ENCODE measurements around the gene CXCL14. TPM values are rescaled to one million over a fixed set of nuclear protein-coding genes. Genes with fewer than 3 reads are reported as not detected.

The CXCL14 gene
- polyA plus RNA-seq, 3 donors: 0.07 to 0.12 TPM; not detected in 1

- Mint-ChIP-seq H3K27ac (no peak overlapping the region), H3K4me1 (peaks cover 8% of the 10 kb centered on the region), H3K4me3 (peak overlapping the region in 1 of 2 donors; percentile 60), H3K9me3 (peaks cover 0 to 2% (median 2%) of the 10 kb centered on the region in 7 donors), H3K36me3 (no peaks in the 10 kb centered on the region), H3K27me3 (ENCODE audit: low read depth in 3 of 3) (peaks cover 36 to 60% (median 42%) of the 10 kb centered on the region in 3 donors)
- peak; percentile 67 to 83 (median 82) for DNase-seq
- no peaks in the 10 kb centered on the region for H3K79me2 ChIP-seq (ENCODE audit: insufficient read depth, low read length)
- intact Hi-C loops (cut with micrococcal nuclease): no loop called here
- peaks cover 0 to 4% of the 10 kb centered on the region in 2 donors for H3K9me3 ChIP-seq (replicated peaks in 1 of 2; ENCODE audit: control insufficient read depth in 1 of 2, insufficient read depth in 1 of 2, low read length in 2 of 2)
- H2AFZ ChIP-seq (ENCODE audit: insufficient read depth, low read depth, low read length, poor library complexity, severe bottlenecking): peak overlapping the region; percentile 41
- WGBS (ENCODE audit: insufficient coverage): 15% methylated on average over 13 of the region's 14 CpGs
- peaks cover 13 to 39% of the 10 kb centered on the region in 2 donors for H3K27me3 ChIP-seq (ENCODE audit: control insufficient read depth in 2 of 2, insufficient read depth in 2 of 2, low read length in 2 of 2)
- H3K4me1 ChIP-seq (ENCODE audit: control insufficient read depth in 1 of 2, insufficient read depth in 2 of 2, low read length in 2 of 2): no peaks in the 10 kb centered on the region
- no peaks in the 10 kb centered on the region for H4K20me1 ChIP-seq (ENCODE audit: insufficient read depth, low read length)
- no peak overlapping the region for H3K4me3 ChIP-seq (replicated peaks in 1 of 3; ENCODE audit: low read depth in 2 of 3, low read length in 3 of 3)
- TF ChIP-seq CTCF (IDR thresholded peaks at IDR 0.05): peak; percentile 89
- no peak overlapping the region for H3K4me2 ChIP-seq (replicated peaks; ENCODE audit: extremely low read depth, low read length, poor library complexity, severe bottlenecking)
- H3K9ac ChIP-seq (ENCODE audit: insufficient read depth, low read length, poor library complexity, severe bottlenecking): no peak overlapping the region
- no peak overlapping the region for H3K27ac ChIP-seq (ENCODE audit: low read depth in 1 of 2, low read length in 2 of 2)
- H3K36me3 ChIP-seq (replicated peaks in 1 of 2; ENCODE audit: control insufficient read depth in 1 of 2, insufficient read depth in 2 of 2, low read length in 2 of 2): no peaks in the 10 kb centered on the region
Measured at GRCh38 chr5:135560858-135561257, 17.9 kb downstream of the CXCL14 start.

GRCh38 chr5:135559354-135559753 is 19.4 kb downstream of the CXCL14 start:
- H3K4me1 Mint-ChIP-seq: peaks cover 8% of the 10 kb centered on the region
- H3K27me3 Mint-ChIP-seq (ENCODE audit: low read depth in 3 of 3): peaks cover 29 to 63% (median 55%) of the 10 kb centered on the region in 3 donors
- H3K4me1 ChIP-seq (ENCODE audit: control insufficient read depth in 1 of 2, insufficient read depth in 2 of 2, low read length in 2 of 2): no peaks in the 10 kb centered on the region
- peak in 1 of 3 donors; percentile 27 for DNase-seq
- H4K20me1 ChIP-seq (ENCODE audit: insufficient read depth, low read length): no peaks in the 10 kb centered on the region
- H3K4me2 ChIP-seq (replicated peaks; ENCODE audit: extremely low read depth, low read length, poor library complexity, severe bottlenecking): no peak overlapping the region
- no peak overlapping the region for H3K4me3 ChIP-seq (replicated peaks in 1 of 3; ENCODE audit: low read depth in 2 of 3, low read length in 3 of 3)
- peak overlapping the region in 1 of 2 donors; percentile 72 for H3K4me3 Mint-ChIP-seq
- peaks cover 0 to 2% (median 2%) of the 10 kb centered on the region in 7 donors for H3K9me3 Mint-ChIP-seq
- H3K27ac Mint-ChIP-seq: peak overlapping the region in 1 of 7 donors; percentile 35
- no peak overlapping the region for H2AFZ ChIP-seq (ENCODE audit: insufficient read depth, low read depth, low read length, poor library complexity, severe bottlenecking)
- intact Hi-C loops (cut with micrococcal nuclease): no loop called here
- no peaks in the 10 kb centered on the region for H3K36me3 Mint-ChIP-seq
- H3K9me3 ChIP-seq (replicated peaks in 1 of 2; ENCODE audit: control insufficient read depth in 1 of 2, insufficient read depth in 1 of 2, low read length in 2 of 2): peaks cover 0 to 4% of the 10 kb centered on the region in 2 donors
- H3K9ac ChIP-seq (ENCODE audit: insufficient read depth, low read length, poor library complexity, severe bottlenecking): no peak overlapping the region
- H3K27me3 ChIP-seq (ENCODE audit: control insufficient read depth in 2 of 2, insufficient read depth in 2 of 2, low read length in 2 of 2): peaks cover 17 to 36% of the 10 kb centered on the region in 2 donors
- TF ChIP-seq CTCF (IDR thresholded peaks at IDR 0.05): no peak
- H3K36me3 ChIP-seq (replicated peaks in 1 of 2; ENCODE audit: control insufficient read depth in 1 of 2, insufficient read depth in 2 of 2, low read length in 2 of 2): no peaks in the 10 kb centered on the region
- no peaks in the 10 kb centered on the region for H3K79me2 ChIP-seq (ENCODE audit: insufficient read depth, low read length)
- WGBS (ENCODE audit: insufficient coverage): 29% methylated on average over 3 of the region's 6 CpGs
- H3K27ac ChIP-seq (ENCODE audit: low read depth in 1 of 2, low read length in 2 of 2): no peak overlapping the region

All from CD14-positive monocyte (primary cell).